Measurements from ENCODE around the gene ANO10.
A peak's percentile ranks its signal among the peaks of the same experiment; 100 is the strongest.
"Not testable (repeated sequence)": the region's sequence is repeated elsewhere in the genome, so short reads cannot be mapped to it uniquely, and the experiment has no call there.

The ANO10 gene, protein sequence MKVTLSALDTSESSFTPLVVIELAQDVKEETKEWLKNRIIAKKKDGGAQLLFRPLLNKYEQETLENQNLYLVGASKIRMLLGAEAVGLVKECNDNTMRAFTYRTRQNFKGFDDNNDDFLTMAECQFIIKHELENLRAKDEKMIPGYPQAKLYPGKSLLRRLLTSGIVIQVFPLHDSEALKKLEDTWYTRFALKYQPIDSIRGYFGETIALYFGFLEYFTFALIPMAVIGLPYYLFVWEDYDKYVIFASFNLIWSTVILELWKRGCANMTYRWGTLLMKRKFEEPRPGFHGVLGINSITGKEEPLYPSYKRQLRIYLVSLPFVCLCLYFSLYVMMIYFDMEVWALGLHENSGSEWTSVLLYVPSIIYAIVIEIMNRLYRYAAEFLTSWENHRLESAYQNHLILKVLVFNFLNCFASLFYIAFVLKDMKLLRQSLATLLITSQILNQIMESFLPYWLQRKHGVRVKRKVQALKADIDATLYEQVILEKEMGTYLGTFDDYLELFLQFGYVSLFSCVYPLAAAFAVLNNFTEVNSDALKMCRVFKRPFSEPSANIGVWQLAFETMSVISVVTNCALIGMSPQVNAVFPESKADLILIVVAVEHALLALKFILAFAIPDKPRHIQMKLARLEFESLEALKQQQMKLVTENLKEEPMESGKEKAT

DNA sequence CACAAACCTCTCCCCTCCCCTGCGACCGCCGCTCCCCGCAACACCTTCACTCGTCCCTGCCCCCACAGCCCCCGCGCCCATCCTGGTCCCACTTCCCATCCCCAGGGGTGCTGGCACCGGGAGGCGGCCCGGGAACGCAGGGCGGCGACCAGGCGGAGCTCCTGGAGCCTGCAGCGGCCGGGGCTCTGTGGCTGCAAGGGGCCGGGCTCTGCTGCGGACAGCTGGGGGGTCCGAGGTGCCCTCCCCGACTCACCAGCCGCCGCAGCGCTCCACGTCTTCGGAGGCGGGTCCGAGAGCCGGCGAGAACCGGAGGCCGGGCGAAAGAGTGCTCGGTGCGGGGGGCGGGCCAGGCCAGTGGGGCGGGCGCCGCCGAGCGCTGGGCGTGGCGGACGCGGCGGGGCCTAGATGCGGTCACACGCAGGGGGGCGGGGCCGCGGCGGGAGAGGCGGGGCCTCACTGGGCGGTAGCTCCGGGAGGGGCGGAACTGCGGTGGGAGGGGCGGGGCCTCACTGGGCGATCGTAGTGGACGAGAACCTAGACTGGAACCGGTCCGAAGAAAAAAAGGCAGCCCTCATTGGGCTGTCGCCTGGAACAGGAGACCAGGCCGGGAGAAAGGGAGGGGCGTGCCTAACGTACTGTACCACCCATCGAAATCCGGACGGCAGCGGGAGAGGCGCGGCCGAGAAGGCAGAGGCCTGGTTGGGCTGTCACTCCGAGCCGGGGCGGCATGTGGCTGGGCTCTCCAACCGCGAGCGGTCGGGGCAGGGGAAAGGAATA lies at the start of gene ANO10:
Gene ANO10 (minus strand): TSS at position 356 of the 777 bp plus-strand sequence. CDS start 16,159 bp downstream, outside the sequence.
- DNase-seq (ENCODE audit: low read depth): peak; percentile 97

DNA sequence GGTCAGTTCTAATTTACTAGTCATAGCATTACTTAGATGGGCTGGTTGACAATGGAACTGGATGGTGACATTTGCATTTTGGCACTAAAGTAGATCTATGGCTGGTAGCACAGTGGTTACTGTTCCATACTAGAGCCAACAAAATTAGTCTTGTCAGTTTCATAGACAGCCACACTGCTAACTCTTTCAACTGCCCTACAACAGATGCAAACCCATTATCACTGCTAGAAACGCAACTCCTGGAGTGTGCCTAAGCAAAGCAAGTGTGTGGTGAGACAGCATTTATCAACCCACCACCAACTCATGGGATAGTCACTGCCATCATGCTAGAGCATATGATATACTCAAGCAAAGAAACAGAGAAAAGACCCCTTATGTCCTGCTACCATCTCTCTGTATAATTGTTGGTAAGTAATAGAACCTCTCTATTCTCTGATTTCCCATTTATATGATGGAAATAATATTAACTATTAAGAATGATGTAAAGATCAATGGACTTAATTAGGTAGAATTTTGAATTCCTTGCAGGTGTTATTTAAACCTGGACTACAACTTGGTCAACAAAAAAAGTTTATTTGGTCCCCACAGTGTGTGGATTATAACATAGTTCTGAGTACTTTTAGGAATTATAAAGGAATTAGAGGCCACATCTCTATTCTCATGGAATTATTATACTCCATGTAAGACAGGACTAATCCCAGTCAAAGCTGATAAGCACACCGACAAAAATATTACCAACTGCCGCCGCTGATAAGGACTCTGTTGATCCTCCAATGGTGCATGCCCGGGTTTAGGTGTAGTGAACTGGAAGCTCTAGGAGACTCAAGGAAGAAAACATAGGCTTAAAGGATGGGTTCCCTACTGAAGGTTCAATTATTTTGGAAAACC lies 49.1 kb upstream of the ANO10 start:
- DNase-seq (ENCODE audit: low read depth): no peak

DNA sequence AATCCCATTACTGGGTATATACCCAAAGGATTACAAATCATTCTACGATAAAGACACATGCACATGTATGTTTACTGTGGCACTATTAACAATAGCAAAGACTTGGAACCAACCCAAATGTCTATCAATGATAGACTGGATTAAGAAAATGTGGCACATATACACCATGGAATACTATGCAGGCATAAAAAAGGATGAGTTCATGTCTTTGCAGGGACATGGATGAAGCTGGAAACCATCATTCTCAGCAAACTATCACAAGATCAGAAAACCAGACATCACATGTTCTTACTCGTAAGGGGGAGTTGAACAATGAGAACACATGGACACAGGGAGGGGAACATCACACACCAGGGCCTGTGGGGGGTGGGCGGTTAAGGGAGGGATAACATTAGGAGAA lies 43.2 kb upstream of the ANO10 start:
- not testable (repeated sequence) for DNase-seq (ENCODE audit: low read depth)

DNA sequence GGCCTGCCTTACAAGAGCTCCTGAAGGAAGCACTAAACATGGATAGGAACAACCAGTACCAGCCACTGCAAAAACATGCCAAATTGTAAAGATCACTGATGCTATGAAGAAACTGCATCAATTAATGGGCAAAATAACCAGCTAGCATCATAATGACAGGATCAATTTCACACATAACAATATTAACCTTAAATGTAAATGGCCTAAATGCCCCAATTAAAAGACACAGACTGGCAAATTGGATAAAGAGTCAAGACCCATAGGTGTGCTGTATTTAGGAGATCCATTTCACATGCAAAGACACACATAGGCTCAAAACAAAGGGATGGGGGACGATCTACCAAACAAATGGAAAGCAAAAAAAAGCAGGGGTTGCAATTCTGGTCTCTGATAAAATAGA lies 39.6 kb upstream of the ANO10 start:
- DNase-seq (ENCODE audit: low read depth): not testable (repeated sequence)

DNA sequence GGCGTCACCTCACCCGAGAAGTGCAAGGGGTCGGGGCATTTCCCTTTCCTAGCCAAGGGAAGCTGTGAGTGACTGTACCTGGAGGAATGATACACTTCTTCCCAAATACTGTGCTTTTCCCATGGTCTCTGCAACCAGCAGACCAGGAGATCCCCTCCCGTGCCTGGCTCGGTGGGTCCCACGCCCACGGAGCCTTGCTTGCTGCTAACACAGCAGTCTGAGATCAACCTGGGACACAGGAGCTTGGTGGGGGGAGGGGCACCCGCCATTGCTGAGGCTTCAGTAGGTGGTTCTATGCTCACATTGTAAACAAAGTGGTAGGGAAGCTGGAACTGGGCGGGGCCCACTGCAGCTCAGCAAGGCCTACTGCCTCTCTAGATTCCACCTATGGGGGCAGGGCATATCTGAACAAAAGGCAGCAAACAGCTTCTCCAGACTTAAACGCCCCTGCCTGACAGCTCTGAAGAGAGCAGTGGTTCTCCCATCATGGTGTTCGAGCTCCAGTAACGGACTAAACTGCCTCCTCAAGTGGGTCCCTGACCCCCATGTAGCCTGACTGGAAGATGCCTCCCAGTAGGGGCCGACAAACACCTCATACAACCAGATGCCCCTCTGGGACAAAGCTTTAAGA lies 37.6 kb upstream of the ANO10 start:
- DNase-seq (ENCODE audit: low read depth): no peak

DNA sequence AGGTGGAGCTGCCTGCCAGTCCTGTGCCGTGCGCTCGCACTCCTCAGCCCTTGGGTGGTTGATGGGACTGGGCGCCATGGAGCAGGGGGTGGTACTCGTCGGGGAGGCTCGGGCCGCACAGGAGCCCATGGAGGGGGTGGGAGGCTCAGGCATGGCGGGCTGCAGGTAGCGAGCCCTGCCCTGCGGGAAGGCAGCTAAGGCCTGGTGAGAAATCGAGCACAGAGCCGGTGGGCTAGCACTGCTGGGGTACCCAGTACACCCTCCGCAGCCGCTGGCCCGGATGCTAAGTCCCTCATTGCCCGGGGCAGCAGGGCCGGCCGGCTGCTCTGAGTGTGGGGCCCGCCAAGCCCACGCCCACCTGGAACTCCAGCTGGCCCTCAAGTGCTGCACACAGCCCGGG lies 34.6 kb upstream of the ANO10 start:
- DNase-seq (ENCODE audit: low read depth): not testable (repeated sequence)

DNA sequence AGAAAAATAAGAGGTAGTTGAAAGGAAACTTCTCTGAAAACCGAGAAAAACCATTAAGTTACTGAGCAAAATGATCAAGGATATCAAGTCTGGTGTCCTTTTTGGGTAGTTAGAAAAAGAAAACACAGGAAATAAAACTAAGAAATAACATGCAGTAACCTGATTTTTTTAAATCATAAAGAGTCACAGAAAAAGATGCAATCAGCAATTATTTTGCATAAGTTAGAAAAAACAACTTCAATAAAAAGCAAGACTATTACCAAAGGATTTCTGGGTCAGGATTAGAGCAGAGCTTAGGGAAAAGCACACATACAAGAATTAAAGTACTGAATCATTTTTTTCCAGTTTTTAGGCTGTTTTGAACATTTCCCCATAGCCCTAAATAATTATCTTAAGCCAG lies 28.5 kb upstream of the ANO10 start:
- DNase-seq (ENCODE audit: low read depth): no peak

DNA sequence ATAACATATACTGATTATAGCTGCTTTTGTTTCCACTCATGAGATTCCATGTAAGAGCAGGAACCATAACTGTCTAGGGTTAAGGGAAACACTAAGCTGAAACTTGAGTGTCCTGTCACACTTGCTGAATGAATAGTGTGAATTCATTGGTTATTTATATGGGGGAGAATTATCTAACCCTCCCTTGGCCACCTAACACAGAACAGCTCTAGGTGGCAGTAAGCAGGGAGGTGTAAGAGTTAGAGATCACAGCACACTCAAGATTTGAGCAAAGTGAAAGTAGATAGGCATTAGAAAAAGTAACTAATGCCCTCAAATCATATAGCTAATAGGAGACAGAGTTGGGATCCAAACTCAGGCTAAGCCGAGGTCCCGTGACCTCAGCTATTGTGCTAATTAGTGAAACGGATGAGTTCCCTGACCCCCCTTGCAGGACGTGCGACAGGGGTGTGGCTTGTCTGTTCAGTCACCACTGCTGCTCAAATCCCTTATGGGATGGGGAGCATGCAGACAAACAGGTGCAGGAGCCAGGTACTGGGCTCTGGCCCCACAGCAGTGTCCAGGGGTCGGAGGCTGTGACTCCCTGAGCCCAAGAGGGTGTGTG lies 27.7 kb upstream of the ANO10 start:
- DNase-seq (ENCODE audit: low read depth): no peak

DNA sequence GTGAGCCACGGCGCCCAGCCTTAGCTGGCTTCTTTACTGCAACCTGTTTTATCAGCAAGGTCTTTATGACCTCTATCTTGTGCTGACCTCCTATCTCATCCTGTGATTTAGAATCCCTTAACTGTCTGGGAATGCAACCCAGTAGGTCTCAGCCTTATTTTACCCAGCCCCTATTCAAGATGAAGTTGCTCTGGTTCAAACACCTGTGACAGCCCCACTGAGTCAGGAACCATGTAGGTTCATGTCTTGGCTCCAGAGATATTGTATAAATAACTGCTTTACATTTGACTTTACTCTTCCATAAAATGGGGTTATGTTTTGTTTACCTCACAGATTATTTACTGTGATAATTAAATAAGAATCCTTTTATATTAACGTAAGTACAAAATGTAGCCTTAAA lies 27.1 kb upstream of the ANO10 start:
- no peak for DNase-seq (ENCODE audit: low read depth)

DNA sequence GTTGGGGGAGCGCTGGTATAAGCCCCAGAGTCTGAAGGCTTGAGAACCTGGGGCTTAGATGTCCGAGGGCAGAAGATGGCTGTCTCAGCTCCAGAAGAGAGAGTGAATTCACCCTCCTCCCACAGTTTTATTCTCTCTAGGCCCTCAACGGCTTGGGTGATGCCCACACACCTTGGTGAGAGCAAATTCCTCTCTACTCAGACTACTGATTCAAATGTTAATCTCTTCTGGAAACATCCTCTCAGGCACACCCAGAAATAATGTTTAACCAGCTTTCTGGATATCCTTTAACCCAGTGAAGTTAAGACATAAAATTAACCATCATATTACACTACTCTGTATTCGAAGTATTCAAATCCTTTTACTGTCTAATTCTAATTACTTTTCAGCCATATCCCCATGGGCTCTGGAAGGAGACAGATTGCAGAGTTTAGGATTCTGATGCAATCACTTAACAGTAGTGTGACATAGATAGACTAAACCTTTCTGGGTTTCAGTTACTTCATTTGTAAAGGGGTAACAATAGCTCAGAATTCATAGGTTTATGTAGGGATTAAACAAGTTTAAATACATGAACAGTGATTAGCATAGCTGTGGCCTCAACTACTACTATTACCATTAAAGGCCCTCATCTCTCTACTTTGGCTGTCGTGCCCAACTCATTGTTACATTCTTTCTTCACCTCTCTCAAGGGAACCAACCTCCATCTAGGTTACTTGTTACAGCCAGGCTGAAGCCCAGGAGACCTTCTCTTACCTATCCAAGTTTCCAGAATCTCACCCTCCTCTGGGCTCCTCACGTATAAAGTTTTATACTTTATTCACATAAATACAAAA lies 25.7 kb upstream of the ANO10 start:
- DNase-seq (ENCODE audit: low read depth): no peak

DNA sequence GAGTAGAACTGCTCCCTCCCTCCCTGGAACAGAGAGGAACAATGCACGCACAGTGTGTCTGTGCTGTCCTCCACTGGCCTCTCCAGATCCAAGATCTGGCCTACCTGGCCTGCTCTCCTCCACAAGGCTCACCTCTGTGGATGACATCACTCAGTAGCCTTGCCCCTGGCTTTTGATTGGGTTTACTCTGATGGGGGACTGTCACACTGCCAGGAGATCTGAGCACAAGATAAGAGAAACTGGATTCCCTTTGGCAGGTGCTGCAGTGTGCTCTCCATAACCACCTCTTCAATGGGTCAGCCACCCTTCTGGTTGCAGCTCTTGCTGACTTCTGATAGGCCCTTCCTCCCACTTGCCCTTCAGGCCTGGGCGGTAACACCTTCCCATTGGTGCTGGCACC lies 22.6 kb upstream of the ANO10 start:
- no peak for DNase-seq (ENCODE audit: low read depth)

DNA sequence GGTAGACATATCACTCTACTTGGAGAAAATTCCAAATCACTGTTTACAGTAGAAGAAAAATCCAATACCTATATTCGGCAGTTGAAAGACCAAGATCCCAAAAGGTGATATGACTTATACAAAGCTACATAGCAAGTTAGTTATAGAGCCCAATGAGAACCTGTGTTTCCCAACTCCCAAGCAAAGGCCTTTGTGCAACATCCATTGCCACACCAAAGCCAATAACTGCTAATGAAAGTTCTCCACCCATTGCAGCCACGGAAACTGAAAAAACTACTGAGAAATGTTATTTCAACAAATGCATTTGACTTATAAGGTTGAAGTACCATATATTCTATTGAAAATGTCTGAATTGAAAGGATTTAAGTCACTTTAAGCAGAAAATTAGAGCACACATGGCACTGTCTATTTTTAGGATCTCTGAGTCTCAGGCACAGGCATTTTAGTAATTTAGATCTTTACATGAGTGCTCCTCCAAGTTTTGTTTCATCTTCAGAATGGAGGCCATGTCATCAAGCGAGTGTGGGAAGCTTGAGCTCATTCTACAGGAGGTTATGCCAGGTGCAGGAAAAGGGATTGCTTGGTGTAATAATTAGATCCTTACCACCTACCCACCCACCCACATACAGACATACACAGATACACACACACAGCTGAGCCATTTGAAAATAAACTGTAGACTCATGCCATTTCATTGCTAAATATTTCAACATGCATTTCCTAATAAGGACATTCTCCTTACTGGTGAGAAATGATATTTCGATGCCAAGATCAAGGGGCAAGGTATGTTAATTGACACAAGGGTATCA lies 19.7 kb upstream of the ANO10 start:
- no peak for DNase-seq (ENCODE audit: low read depth)

DNA sequence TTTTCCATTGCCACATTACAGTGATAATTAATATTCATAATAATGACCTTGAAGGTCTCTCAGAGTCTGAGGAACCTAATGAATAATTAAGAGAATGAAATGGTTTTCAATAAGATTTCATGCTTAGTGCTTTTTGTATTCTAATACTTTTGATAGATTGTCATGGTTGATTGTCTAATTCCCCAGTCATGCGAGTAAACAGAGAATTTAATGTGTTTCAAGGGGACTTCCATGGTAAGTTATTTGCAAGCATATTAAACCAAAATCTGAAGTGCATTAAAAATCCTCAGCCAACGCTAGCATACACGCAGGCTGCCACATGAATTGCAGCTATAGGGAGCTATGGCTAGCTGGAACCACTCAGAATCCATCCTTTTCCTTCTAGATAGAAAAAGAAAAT lies 18.9 kb upstream of the ANO10 start:
- no peak for DNase-seq (ENCODE audit: low read depth)

DNA sequence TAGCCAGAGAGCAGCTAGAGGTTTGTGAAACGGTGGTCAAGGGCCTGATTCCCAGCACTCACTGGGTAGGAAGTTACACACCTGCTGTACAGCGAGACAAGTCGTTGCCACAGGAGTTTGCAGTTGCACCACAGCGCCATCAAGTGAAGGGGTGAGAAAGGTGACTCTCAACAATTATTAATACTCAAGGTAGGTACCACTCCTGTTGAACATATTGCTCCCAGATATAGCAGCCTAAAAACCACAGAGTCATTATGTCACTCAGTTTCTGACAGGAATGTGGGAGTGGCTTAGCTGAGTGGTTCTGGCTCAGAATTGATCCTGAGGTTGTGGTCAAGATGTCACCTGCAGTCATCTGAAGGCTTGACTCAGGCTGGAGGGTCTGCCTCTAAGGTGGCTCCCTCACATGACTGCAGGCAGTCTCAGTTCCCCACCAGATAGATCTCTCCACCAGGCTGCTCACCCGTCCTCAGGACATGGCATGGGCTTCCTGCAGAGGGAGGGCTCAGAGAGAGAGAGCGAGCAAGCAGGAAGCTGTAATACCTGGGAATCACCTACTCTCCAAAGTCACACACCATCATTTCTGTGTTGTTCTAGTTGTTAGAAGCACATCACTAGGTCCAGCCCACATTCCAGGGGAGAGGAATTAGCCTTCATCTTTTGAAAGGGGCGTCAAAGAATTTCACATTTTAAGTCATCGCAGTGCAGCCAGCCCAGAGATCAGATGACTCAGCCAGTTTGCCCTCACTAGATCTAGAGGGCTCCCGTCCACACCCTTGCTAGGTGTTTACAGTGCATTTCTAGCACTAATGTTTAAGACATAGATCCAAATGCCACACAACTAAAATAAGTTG lies 17.0 kb upstream of the ANO10 start:
- DNase-seq (ENCODE audit: low read depth): no peak

DNA sequence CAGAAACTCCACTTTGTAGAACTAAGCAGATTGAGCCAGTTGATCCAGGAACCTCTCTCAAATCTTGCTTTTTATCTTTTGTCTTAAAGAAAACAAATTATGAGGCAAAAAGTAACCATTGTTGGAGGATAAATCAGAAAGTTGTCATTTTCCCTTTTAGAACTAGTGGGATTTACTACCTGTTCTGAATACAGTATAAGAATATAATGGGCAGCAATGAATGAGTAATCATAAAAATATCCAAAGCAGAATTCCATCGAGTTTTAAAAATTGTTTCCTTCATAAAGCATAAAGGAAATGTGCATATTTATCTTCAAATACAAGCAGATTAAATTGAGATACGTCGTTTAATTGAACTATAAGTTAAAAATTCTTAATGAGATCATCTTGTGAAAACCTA lies 15.9 kb upstream of the ANO10 start:
- DNase-seq (ENCODE audit: low read depth): no peak

DNA sequence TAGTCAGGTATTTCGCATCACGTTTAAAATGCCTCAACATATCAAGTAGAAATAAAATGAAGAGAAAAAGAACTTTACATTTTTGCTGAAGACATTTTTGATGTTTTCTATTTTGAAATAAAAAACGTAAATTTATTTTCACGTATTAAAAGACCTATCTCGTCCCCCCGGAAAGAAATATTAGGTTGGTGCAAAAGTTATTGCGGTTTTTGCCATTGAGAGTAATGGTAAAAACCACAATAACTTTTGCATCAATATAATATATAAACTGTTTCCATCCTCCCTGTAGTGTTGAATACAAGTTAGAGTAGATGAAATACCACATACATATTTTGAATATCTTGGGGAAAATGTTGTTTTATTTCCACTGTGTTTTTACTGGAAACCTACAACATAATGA lies 11.2 kb upstream of the ANO10 start:
- no peak for DNase-seq (ENCODE audit: low read depth)

DNA sequence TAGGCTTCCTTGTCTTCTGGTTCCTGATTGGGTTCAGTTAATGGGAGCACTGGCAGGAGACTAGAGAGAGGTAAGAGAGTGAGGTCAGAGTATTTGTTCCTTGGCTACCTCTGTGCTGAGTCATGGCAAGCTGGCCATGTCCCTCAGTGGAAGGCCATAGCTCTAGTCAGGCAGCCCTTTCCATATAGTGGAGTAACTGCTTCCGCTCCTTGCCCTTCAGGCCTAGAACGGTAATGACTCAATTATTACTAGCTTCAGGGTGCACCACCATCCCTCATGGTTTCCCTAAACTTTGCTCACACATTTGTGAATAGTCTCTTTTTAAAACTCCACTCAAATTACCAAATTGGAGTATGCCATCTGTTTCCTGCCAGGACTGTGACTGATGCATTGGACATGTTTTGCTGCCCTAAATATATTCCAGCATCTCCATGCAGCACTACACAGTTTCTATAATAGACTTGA lies 10.5 kb upstream of the ANO10 start:
- DNase-seq (ENCODE audit: low read depth): no peak

DNA sequence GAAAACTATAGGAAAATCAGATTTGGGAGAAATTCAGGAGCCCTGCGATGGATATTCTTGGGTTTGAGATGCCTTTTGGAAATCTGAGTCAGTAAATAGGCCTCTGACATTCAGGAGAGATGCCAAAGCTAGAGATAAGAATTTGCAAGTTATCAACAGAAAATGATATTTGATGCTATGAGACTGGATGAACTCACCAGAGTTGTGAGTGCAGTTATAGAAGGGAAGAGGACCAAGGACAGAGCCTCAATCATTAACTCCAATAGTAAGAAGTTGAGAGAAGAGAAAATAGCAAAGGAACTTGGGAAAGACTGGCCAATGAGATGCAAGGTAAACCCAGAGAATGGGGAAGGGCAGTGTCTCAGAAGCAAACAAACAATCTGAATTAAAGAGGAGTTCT lies 7.9 kb upstream of the ANO10 start:
- no peak for DNase-seq (ENCODE audit: low read depth)
